Stomach (tissue), 4 donors: ENCODE data around the gene MRPL2.

Experiments used
- POLR2A ChIP-seq, 4 donors: fragments of 450-650 bp; IDR thresholded peaks; one replicate each; pipeline ENCODE4 v1.6.1; 2016; ENCODE audit warnings: antibody characterized with exemption in 4 of 4, control low read depth in 2 of 4, mild to moderate bottlenecking in 1 of 4, moderate library complexity in 1 of 4
- POLR2AphosphoS5 ChIP-seq, 3 donors: sonication (generic); formaldehyde crosslinking; IDR thresholded peaks; one replicate each; pipeline ENCODE4 v1.6.1; 2016; ENCODE audit warnings: antibody characterized with exemption in 3 of 3

- TF ChIP-seq POLR2AphosphoS5 (IDR thresholded peaks at IDR 0.05) (no peak), POLR2A (IDR thresholded peaks at IDR 0.05) (no peak)
These were observed 42.3 kb upstream of the MRPL2 start for GRCh38 chr6:43101497-43101896.
